CD4-positive, alpha-beta T cell (primary cell): ENCODE measurements around the gene FILIP1L. TPM values are rescaled to one million over a fixed set of nuclear protein-coding genes. Genes with fewer than 3 reads are reported as not detected.

Experiments used
- ATAC-seq: fragments of 200-7000 bp; cut with Tn5 transposase; one replicate; pipeline ENCODE4 v1.10.0; 2022; ENCODE audit warnings: mild to moderate bottlenecking; ENCODE audit not compliant: poor library complexity
- CTCF ChIA-PET: fragments of 350-600 bp; sonication (Branson Sonifier 250); formaldehyde crosslinking; loops from one replicate; lab custom pipeline; 2021; ENCODE audit warnings: antibody characterized with exemption, inconsistent platforms; lab: Charles Lee
- POLR2A ChIA-PET: fragments of 350-600 bp; sonication (Branson Sonifier 250); formaldehyde crosslinking; loops from one replicate; lab custom pipeline; 2021; ENCODE audit warnings: antibody characterized with exemption, inconsistent platforms; lab: Charles Lee
- DNase-seq, 14 experiments: peaks; one replicate each; pipeline ENCODE4 v3.0.0-alpha.2; 2013 to 2020; ENCODE audit warnings: mixed read lengths in 2 of 14
- H3K27ac ChIP-seq, 2 donors: one replicate each; pipeline versions ENCODE4 v1.5.1 to v1.7.0; 2013; ENCODE audit warnings: low read length in 2 of 2, low read depth in 1 of 2, mild to moderate bottlenecking in 1 of 2
- H3K27me3 ChIP-seq, 2 experiments: 1 replicate in 1 of 2; 2 replicates in 1 of 2; pipeline versions ENCODE4 v1.6.1 to v1.7.0; 2013; ENCODE audit warnings: low read length in 2 of 2, control low read depth in 1 of 2, mild to moderate bottlenecking in 1 of 2, moderate library complexity in 1 of 2; ENCODE audit not compliant: insufficient read depth in 2 of 2, control insufficient read depth in 1 of 2
- H3K36me3 ChIP-seq: one replicate; pipeline ENCODE4 v1.6.1; 2013; ENCODE audit warnings: low read length, control low read depth; ENCODE audit not compliant: insufficient read depth
- H3K4me1 ChIP-seq: one replicate; pipeline ENCODE4 v1.6.1; 2013; ENCODE audit warnings: low read length, control low read depth; ENCODE audit not compliant: insufficient read depth
- H3K4me3 ChIP-seq: one replicate; pipeline ENCODE4 v1.5.1; 2013; ENCODE audit warnings: mild to moderate bottlenecking, low read length, moderate library complexity
- H3K9me3 ChIP-seq, 2 experiments: 1 replicate in 1 of 2; 2 replicates in 1 of 2; pipeline versions ENCODE4 v1.6.1 to v1.7.0; 2013; ENCODE audit warnings: low read length in 2 of 2, mild to moderate bottlenecking in 2 of 2, control low read depth in 1 of 2, moderate library complexity in 1 of 2; ENCODE audit not compliant: control insufficient read depth in 1 of 2, insufficient read depth in 1 of 2
- H3K27ac Mint-ChIP-seq: one replicate; pipeline ENCODE4 v1.8.0; 2020; ENCODE audit warnings: mixed read lengths
- H3K27me3 Mint-ChIP-seq: one replicate; pipeline ENCODE4 v1.8.0; 2021; ENCODE audit warnings: mixed read lengths
- H3K36me3 Mint-ChIP-seq: one replicate; pipeline ENCODE4 v1.8.0; 2021; ENCODE audit warnings: low read depth, mixed read lengths
- H3K4me1 Mint-ChIP-seq: one replicate; pipeline ENCODE4 v1.8.0; 2021; ENCODE audit warnings: low read depth, mixed read lengths
- H3K4me3 Mint-ChIP-seq: one replicate; pipeline ENCODE4 v1.8.0; 2020; ENCODE audit warnings: mild to moderate bottlenecking, mixed read lengths
- H3K9me3 Mint-ChIP-seq: one replicate; pipeline ENCODE4 v1.8.0; 2020; ENCODE audit warnings: mixed read lengths
- CTCF ChIP-seq: fragments of 200-600 bp; IDR thresholded peaks from one replicate; pipeline ENCODE4 v1.8.0; 2022; ENCODE audit warnings: antibody characterized with exemption, mild to moderate bottlenecking
- intact Hi-C, 2 experiments: fragments of 100-400 bp; cut with DNase I in 1 of 2; cut with micrococcal nuclease in 1 of 2; formaldehyde crosslinking; loops; one replicate each; pipeline versions ENCODE4 v1.15.1 to v1.9.0; 2023 to 2025; cut with DNase I, micrococcal nuclease
- total RNA-seq, 174 experiments: library from RNA in 2 of 174; stranded (reverse) in 2 of 174; gene quantifications; one replicate each; pipeline ENCODE4 v1.2.3 and lab custom pipeline; 2021 to 2026

The FILIP1L gene
- total RNA-seq, 2 experiments from 2014 or later: 0.08 to 0.28 TPM

DNA sequence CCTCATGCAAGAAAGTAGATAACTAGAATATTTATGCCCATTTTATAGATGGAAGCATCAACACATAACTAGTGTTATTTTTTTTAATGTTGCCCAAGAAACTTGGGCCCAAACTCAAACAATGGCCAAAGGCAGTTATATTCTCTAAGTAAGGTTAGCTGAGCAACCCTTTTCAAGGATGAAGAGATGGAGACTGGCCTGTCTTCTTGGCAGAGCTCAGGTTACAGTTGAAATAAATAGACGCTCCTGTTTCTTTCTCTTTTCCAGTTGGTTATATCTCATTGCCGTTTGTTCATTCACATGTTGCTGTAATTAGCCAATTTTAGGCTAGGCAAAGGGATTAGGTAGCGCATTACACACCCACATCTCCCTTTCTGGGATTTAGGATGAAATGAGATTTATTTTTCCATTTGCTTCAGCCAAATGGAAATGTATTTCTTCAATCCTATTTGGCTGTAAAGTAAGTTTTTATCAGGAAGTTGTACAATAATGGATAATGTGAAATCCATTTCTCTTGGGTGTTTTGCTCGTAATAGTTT, 203.5 kb downstream of the FILIP1L start:
- no peak for TF ChIP-seq CTCF
- Mint-ChIP-seq H3K36me3 (no peaks in the 10 kb centered on the region), H3K9me3 (no peaks in the 10 kb centered on the region), H3K4me3 (no peak overlapping the region), H3K27ac (no peak overlapping the region), H3K27me3 (no peaks in the 10 kb centered on the region), H3K4me1 (no peaks in the 10 kb centered on the region)
- no peak overlapping the region for H3K27ac ChIP-seq
- intact Hi-C loops: no loop called here
- ChIA-PET CTCF (no interaction called here), POLR2A (no interaction called here)
- DNase-seq (no peak), ATAC-seq (no peak)
- no peaks in the 10 kb centered on the region for H3K27me3 ChIP-seq
- H3K9me3 ChIP-seq: no peaks in the 10 kb centered on the region
- no peaks in the 10 kb centered on the region for H3K36me3 ChIP-seq
- no peak overlapping the region for H3K4me3 ChIP-seq
- no peaks in the 10 kb centered on the region for H3K4me1 ChIP-seq

- Mint-ChIP-seq H3K4me1 (no peaks in the 10 kb centered on the region), H3K36me3 (no peaks in the 10 kb centered on the region), H3K4me3 (no peak overlapping the region), H3K27ac (no peak overlapping the region), H3K27me3 (no peaks in the 10 kb centered on the region), H3K9me3 (no peaks in the 10 kb centered on the region)
- TF ChIP-seq CTCF: no peak
- ChIA-PET POLR2A (no interaction called here), CTCF (no interaction called here)
- H3K4me1 ChIP-seq: no peaks in the 10 kb centered on the region
- no peak overlapping the region for H3K4me3 ChIP-seq
- ATAC-seq: no peak
- no peaks in the 10 kb centered on the region for H3K36me3 ChIP-seq
- H3K27me3 ChIP-seq: no peaks in the 10 kb centered on the region
- H3K9me3 ChIP-seq: no peaks in the 10 kb centered on the region
- no peak overlapping the region for H3K27ac ChIP-seq
- DNase-seq: no peak
- intact Hi-C loops: no loop called here
These were observed 204.4 kb downstream of the FILIP1L start for GRCh38 chr3:99909714-99910495.

DNA sequence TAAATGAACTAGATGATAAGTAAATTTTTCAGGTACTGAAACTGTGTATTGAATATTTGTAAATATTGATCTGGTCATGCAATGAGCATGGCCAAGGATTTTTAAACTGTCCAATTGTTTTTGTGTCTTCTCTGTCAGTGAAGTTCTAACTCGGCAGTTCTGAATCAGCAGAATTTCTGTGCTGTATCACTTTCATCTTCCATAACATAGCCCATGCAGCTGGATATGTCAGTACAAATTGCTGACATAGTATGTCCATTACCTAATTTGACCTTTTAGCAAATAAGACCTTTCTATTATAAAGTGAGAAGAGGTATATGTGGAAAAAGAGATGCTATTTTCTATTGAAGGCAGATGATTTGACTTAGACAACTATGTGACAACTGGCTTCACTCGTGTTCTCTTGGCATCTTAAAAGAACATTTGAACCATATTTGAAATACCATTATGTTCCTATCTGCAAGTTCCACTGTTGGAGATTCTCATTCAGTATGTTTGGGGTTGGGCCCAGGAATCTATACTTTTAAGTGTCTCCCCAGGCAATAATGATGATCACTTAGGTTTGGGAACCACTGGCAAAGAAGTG, 206.2 kb downstream of the FILIP1L start:
- no peak for TF ChIP-seq CTCF
- H3K4me3 Mint-ChIP-seq: no peak overlapping the region
- no peak for DNase-seq
- ATAC-seq: no peak
- no peaks in the 10 kb centered on the region for H3K27me3 Mint-ChIP-seq
- H3K27me3 ChIP-seq: no peaks in the 10 kb centered on the region
- H3K4me3 ChIP-seq: no peak overlapping the region
- intact Hi-C loops: no loop called here
- no peak overlapping the region for H3K27ac Mint-ChIP-seq
- POLR2A ChIA-PET: no interaction called here
- no peaks in the 10 kb centered on the region for H3K4me1 Mint-ChIP-seq
- no peaks in the 10 kb centered on the region for H3K36me3 ChIP-seq
- H3K27ac ChIP-seq: no peak overlapping the region
- H3K4me1 ChIP-seq: no peaks in the 10 kb centered on the region
- CTCF ChIA-PET: no interaction called here
- H3K9me3 Mint-ChIP-seq: no peaks in the 10 kb centered on the region
- H3K9me3 ChIP-seq: no peaks in the 10 kb centered on the region
- no peaks in the 10 kb centered on the region for H3K36me3 Mint-ChIP-seq
